HUES48 (cell line): ENCODE results near the gene VCAM1.

ENCODE experiments used
- H3K27ac ChIP-seq: one replicate; pipeline ENCODE4 v1.7.0; 2013; ENCODE audit warnings: low read depth, low read length, inconsistent platforms
- H3K27me3 ChIP-seq: 2 replicates; pipeline ENCODE4 v1.6.1; 2013; ENCODE audit warnings: mild to moderate bottlenecking, low read length; ENCODE audit not compliant: control insufficient read depth, insufficient read depth
- H3K36me3 ChIP-seq: 2 replicates; pipeline ENCODE4 v1.6.1; 2013; ENCODE audit warnings: low read length; ENCODE audit not compliant: control insufficient read depth, insufficient read depth
- H3K4me1 ChIP-seq: 2 replicates; pipeline ENCODE4 v1.6.1; 2013; ENCODE audit warnings: mild to moderate bottlenecking, low read length; ENCODE audit not compliant: control insufficient read depth, insufficient read depth
- H3K4me3 ChIP-seq: 2 replicates; pipeline ENCODE4 v1.5.1; 2013; ENCODE audit warnings: mild to moderate bottlenecking, low read depth, low read length
- H3K9ac ChIP-seq: 2 replicates; pipeline ENCODE4 v1.6.1; 2013; ENCODE audit warnings: mild to moderate bottlenecking, low read depth, low read length, moderate library complexity
- H3K9me3 ChIP-seq: 2 replicates; pipeline ENCODE4 v1.6.1; 2013; ENCODE audit warnings: low read length; ENCODE audit not compliant: control insufficient read depth, insufficient read depth

Gene VCAM1

DNA sequence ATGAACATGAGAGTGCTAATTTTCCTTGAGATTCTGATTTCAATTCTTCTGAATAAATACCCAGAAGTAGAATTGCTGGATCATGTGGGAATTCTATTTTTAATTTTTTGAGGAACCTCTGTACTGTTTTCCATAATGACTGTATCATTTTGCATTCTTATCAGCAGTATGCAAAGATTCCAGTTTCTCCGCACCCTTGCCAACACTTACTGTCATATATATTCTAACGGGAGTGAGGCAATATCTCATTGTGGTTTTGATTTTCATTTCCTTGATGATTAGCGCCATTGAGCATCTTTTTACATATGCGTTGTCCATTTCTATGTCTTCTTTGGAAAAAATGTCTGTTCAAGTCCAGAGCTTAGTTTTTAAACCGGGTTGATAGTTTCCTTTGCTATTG lies 33.2 kb downstream of the VCAM1 start:
- H3K27me3 ChIP-seq, result no peaks in the 10 kb centered on the region
- H3K4me3 ChIP-seq, result no peak overlapping the region
- no peaks in the 10 kb centered on the region for H3K9me3 ChIP-seq
- peaks cover 6% of the 10 kb centered on the region for H3K4me1 ChIP-seq
- no peak overlapping the region for H3K9ac ChIP-seq
- no peaks in the 10 kb centered on the region for H3K36me3 ChIP-seq
- H3K27ac ChIP-seq, result no peak overlapping the region

DNA sequence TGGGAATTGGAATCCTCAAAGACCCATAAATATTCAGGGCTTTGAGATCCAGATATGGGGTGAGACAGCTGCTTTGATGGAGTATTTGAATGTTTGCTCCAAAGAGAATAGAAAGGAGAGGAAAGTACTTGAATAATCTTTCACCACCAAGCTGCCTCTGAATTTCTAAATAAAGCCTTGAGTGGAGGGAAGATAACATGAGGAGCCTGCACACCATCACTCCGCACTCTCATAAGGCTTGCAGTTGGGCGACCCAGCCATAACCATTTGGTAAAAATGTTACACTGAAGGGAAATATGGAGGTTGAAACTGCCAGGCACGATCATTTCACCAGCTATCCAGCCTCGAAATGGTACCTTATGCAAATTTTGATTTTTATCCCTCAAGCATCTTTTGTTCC lies 38.4 kb downstream of the VCAM1 start:
- Histone ChIP-seq H3K9me3 (no peaks in the 10 kb centered on the region), H3K9ac (no peak overlapping the region)

DNA sequence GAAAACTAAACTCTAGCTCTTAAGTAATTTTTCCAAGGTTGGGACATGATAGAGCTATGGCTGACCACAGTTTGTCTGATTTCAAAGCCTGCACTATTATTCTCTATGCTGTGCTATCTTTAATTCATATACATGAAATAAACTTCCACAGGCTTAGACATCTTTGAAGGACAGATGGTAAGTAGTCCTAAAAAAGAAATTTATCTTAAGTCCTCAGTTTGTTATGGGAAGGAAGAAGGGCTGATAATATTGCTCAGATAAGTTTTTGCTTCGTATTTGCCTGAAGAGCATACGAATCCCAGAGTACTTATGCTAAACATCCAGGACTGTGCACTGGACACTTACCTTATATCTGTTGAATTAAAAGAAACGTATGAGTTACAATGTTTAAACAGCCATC lies 39.6 kb downstream of the VCAM1 start:
- no peak overlapping the region for H3K27ac ChIP-seq

More for the DNA sequence above, 38.4 kb downstream of the VCAM1 start:
- H3K4me3 ChIP-seq, result no peak overlapping the region
- H3K4me1 ChIP-seq, result no peaks in the 10 kb centered on the region
- no peaks in the 10 kb centered on the region for H3K27me3 ChIP-seq
- no peak overlapping the region for H3K27ac ChIP-seq
- H3K36me3 ChIP-seq, result no peaks in the 10 kb centered on the region

DNA sequence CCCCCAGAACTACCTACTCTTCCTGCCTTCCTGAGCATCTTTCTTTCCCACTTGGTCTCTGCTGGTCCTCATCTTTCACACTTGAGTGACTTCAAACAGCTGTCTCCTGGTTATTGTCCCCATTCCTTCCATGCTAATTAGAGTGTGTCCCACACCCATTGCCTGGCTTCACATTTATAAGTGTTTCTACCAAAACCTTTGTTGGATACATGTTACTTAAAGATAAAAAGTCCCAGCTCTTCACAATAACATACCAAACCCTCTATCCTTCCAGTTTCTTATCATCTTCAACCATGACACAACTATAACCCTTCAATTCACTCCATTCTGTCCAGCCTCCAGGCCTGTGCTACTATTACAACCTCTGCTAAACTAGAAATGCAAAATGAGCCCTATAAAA lies 41.0 kb downstream of the VCAM1 start:
- no peak overlapping the region for H3K4me3 ChIP-seq
- H3K9ac ChIP-seq, result no peak overlapping the region
- no peaks in the 10 kb centered on the region for H3K27me3 ChIP-seq
- H3K4me1 ChIP-seq, result no peaks in the 10 kb centered on the region
- H3K27ac ChIP-seq, result no peak overlapping the region
- no peaks in the 10 kb centered on the region for H3K36me3 ChIP-seq
- H3K9me3 ChIP-seq, result no peaks in the 10 kb centered on the region

More for the DNA sequence above, 39.6 kb downstream of the VCAM1 start:
- no peaks in the 10 kb centered on the region for H3K27me3 ChIP-seq
- no peaks in the 10 kb centered on the region for H3K36me3 ChIP-seq
- no peak overlapping the region for H3K4me3 ChIP-seq
- H3K9me3 ChIP-seq, result no peaks in the 10 kb centered on the region
- H3K9ac ChIP-seq, result no peak overlapping the region
- H3K4me1 ChIP-seq, result no peaks in the 10 kb centered on the region

DNA sequence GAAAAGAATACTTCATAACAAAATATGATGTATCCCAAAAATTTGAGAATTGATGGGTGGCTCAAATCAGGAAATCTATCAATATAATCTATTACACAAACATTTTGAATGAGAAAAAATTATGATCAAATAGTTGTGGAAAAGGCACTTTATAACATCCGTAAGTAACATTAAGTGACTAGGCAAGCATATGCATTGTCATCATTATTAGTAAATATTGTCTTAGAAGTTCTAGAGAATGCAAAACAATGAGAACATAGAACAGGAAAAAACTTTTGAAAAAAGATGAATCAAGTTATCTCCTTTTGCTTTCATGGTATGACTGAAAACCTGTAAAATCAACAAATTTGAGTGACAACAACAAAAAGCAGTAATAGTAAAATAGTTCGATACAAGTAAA lies 42.9 kb downstream of the VCAM1 start:
- Histone ChIP-seq H3K27ac (no peak overlapping the region), H3K4me3 (no peak overlapping the region), H3K9ac (no peak overlapping the region), H3K4me1 (no peaks in the 10 kb centered on the region), H3K9me3 (no peaks in the 10 kb centered on the region), H3K36me3 (no peaks in the 10 kb centered on the region), H3K27me3 (no peaks in the 10 kb centered on the region)

DNA sequence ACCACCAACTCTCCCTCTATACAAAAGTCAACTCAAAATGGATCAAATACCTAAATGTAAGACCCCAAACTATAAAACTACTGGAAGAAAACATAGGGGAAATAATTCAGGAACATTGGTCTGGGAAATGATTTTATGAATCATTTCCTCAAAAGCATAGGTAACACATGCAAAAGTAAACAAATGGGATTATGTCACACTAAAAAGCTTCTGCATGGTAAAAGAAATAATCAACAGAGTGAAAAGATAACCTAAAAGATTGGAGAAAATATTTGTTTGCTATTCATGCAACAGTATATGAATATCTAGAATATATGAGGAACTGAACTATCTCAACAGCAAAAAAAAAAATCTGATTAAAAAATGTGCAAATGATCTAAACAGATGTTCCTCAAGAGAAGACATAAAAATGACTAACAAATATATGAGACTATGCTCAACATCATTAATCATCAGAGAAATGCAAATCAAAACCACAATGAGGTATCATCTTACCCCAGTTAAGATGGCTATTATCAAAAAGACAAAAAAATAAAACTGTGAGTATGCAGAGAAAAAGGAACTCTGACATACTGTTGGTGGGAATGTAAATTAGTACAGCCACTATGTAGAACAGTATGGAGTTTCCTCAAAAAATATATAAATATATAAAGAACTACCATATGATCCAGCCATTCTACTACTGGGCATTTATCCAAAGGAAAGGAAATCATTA lies 47.8 kb downstream of the VCAM1 start:
- Histone ChIP-seq H3K4me1 (no peaks in the 10 kb centered on the region), H3K4me3 (no peak overlapping the region), H3K36me3 (no peaks in the 10 kb centered on the region), H3K27me3 (no peaks in the 10 kb centered on the region), H3K9ac (no peak overlapping the region), H3K9me3 (no peaks in the 10 kb centered on the region), H3K27ac (no peak overlapping the region)

DNA sequence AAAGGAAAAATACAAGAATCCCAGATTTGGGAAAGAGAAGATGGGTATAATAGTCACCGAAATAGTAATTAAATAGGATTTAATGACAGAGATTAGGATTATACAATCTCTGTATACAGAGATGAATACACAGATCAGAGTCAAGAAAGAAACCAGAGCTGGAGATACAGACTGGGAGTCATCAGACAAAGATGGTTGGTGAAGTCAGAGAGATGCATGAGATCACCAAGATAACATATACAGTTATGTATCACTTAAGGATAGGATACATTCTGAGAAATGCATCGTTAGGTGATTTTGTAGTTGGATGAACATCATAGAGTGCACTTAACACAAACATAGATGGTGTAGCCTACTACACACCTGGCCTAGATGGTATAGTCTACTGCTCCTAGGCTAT lies 49.8 kb downstream of the VCAM1 start:
- Histone ChIP-seq H3K27me3 (no peaks in the 10 kb centered on the region), H3K9me3 (no peaks in the 10 kb centered on the region), H3K9ac (no peak overlapping the region), H3K4me1 (no peaks in the 10 kb centered on the region), H3K27ac (no peak overlapping the region), H3K36me3 (no peaks in the 10 kb centered on the region), H3K4me3 (no peak overlapping the region)

DNA sequence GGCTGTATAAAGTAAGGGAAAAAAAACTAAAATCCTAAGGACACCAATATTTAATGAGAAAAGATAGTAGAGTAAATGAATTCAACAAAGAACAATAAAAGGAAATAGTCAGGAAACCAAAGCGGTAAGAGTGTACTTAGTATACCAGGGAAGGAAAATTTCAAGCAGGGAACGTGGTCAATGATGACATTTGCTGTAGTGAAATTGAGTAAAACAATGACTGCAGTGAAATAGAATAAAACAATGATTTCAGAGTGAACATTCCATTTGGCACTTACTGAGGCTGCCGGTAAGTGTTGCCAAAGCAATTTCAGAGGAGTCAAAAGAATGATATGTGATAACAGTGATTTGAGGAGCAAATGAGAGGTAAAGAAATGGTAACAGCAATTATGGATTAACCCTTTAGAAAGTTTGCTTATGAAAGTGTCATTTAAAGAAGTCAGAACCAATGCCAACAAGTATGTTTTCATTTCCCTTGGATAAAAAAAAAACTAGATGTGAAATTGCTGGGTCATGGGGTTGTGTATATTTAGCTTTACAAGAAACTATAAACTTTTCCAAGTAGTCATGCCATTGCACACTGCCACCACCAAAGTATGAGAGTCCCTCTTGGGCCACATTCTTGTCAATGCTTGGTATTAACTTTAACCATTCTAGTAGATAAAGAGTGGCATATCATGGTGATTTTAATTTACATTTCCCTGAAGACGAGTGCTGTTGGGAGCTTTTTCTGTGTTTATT lies 50.5 kb downstream of the VCAM1 start:
- Histone ChIP-seq H3K4me1 (no peaks in the 10 kb centered on the region), H3K27me3 (no peaks in the 10 kb centered on the region), H3K9me3 (no peaks in the 10 kb centered on the region), H3K27ac (no peak overlapping the region), H3K4me3 (no peak overlapping the region), H3K9ac (no peak overlapping the region), H3K36me3 (no peaks in the 10 kb centered on the region)

DNA sequence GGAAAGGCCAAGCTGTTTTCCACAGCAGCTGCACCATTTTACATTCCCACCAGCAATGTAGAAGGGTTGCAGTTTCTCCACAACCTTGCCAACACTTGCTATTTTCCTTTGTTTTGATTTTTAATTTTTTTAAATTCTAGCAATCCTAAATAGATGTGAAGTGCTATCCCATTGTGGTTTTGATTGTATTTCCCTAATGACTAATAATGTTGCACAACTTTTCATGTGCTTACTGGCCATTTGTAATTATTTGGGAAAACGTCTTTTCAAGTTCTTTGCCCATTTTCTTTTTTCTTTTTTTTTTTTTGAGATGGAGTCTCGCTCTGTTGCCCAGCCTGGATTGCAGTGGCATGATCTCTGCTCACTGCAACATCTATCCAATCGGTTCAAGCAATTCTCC lies 53.9 kb downstream of the VCAM1 start:
- H3K27ac ChIP-seq, result no peak overlapping the region
- H3K9ac ChIP-seq, result no peak overlapping the region
- H3K36me3 ChIP-seq, result no peaks in the 10 kb centered on the region
- H3K9me3 ChIP-seq, result no peaks in the 10 kb centered on the region
- no peaks in the 10 kb centered on the region for H3K27me3 ChIP-seq
- H3K4me1 ChIP-seq, result no peaks in the 10 kb centered on the region
- H3K4me3 ChIP-seq, result no peak overlapping the region

DNA sequence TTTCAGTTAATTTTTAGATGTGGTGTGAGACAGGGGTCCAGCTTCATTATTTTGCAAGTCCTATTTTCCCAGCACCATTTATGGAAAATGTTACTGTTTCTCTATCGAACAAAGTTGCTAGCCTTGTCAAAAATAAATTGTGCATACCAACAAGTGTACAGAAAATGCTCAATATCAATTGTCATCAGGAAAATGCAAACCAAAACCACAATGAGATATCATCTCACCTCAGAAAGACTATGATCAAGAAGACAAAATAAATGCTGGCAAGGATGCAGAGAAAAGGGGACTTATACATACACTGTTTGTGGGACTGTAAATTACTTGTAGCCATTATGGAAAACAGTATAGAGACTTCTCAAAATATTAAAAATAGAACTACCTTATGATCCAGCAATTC lies 54.8 kb downstream of the VCAM1 start:
- Histone ChIP-seq H3K9ac (no peak overlapping the region), H3K4me3 (no peak overlapping the region), H3K9me3 (no peaks in the 10 kb centered on the region), H3K27ac (no peak overlapping the region), H3K4me1 (no peaks in the 10 kb centered on the region), H3K36me3 (no peaks in the 10 kb centered on the region), H3K27me3 (no peaks in the 10 kb centered on the region)

DNA sequence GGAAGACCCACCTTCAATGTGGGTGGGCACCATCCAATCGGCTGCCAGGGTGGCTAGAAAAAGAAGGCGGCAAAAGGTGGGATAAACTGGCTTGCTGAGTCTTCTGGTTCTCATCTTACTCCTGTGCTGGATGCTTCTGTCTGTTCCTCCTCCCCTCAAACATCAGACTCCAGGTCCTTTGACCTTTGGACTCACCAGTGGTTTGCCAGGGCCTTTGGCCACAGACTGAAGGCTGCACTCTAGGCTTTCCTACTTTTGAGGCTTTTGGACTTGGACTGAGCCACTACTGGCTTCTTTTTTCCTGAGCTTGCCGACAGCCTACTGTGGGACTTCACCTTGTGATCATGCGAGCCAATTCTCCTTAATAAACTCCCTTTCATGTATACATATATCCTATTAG lies 55.9 kb downstream of the VCAM1 start:
- no peaks in the 10 kb centered on the region for H3K27me3 ChIP-seq
- no peaks in the 10 kb centered on the region for H3K4me1 ChIP-seq
- H3K9me3 ChIP-seq, result peaks cover 5% of the 10 kb centered on the region; the same call in 1 of the 2 replicates
- no peak overlapping the region for H3K27ac ChIP-seq
- no peak overlapping the region for H3K4me3 ChIP-seq
- H3K36me3 ChIP-seq, result no peaks in the 10 kb centered on the region
- H3K9ac ChIP-seq, result no peak overlapping the region
